Hepatocyte (in vitro differentiated cells): ENCODE results near the gene IL10RA.

Experiments
- EZH2phosphoT487 ChIP-seq: fragments of 200-600 bp; sonication (generic); IDR thresholded peaks from one replicate; pipeline ENCODE4 v1.6.1; 2018; ENCODE audit warnings: antibody characterized with exemption, mild to moderate bottlenecking, low read depth, moderate library complexity; ENCODE audit not compliant: unreplicated experiment, severe bottlenecking
- TF ChIP-seq, protein P1 (sequence below): fragments of 200-600 bp; sonication (generic); IDR thresholded peaks from 2 replicates; pipeline ENCODE4 v1.5.1; 2016; ENCODE audit warnings: antibody characterized with exemption, mild to moderate bottlenecking; ENCODE audit not compliant: poor library complexity

DNA sequence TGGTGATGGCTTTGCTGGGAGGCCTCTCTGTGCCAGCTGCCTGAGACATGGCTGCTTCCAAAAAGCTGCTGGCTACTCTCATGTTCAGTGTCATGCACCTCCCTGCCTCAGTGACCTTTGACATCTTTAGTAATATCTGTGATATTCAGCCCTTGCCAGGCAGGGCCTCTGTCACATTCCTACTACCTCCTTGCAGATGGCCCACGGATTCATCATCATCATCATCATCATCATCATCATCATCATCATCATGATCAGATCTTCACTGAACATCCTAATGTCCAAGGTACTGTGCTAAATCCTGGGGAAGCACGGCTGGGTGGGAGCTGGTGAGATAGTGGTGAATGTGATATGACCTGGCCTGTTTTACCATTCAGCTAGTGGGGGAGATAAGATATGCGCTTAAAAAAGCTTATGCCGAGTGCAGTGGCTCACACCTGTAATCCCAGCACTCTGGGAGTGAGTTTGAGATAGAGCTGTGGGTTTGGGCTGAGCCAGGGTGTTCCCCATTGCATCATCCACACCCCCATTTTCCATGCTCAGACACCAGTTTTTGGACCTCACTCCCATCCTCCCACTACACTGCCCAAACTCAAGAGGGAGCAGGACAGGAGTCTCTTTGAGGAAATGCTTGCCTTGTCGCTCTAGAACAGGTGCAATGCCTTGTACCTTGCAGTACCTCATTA is 39.9 kb upstream of the IL10RA start:
- TF ChIP-seq, protein P1, sequence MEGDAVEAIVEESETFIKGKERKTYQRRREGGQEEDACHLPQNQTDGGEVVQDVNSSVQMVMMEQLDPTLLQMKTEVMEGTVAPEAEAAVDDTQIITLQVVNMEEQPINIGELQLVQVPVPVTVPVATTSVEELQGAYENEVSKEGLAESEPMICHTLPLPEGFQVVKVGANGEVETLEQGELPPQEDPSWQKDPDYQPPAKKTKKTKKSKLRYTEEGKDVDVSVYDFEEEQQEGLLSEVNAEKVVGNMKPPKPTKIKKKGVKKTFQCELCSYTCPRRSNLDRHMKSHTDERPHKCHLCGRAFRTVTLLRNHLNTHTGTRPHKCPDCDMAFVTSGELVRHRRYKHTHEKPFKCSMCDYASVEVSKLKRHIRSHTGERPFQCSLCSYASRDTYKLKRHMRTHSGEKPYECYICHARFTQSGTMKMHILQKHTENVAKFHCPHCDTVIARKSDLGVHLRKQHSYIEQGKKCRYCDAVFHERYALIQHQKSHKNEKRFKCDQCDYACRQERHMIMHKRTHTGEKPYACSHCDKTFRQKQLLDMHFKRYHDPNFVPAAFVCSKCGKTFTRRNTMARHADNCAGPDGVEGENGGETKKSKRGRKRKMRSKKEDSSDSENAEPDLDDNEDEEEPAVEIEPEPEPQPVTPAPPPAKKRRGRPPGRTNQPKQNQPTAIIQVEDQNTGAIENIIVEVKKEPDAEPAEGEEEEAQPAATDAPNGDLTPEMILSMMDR = no peak
- no peak for TF ChIP-seq EZH2phosphoT487
